GM12878 (cell line): Measurements from ENCODE around the gene MARCHF11. TPM values are rescaled to one million over a fixed set of nuclear protein-coding genes. Genes with fewer than 3 reads are reported as not detected.

Experiments used
- ATAC-seq: fragments of 200-7000 bp; cut with Tn5 transposase; 3 replicates; pipeline ENCODE4 v1.9.1; 2020; ENCODE audit warnings: mild to moderate bottlenecking, moderate library complexity
- BruUV-seq: library from RNA; stranded (reverse); fragments of 400-500 nt; replicated peaks from 2 replicates; lab custom pipeline; 2021; lab: Mats Ljungman, UMichigan
- CTCF ChIA-PET: fragments of 300-600 bp; sonication (Branson Sonifier 250); formaldehyde crosslinking; extraction: SDS; loops from one replicate; lab custom pipeline; 2021; ENCODE audit warnings: inconsistent platforms; lab: Yijun Ruan, JAX
- POLR2A ChIA-PET: fragments of 350-600 bp; formaldehyde crosslinking; extraction: SDS; loops from one replicate; lab custom pipeline; 2021; ENCODE audit warnings: inconsistent platforms; lab: Charles Lee
- RAD21 ChIA-PET: fragments of 300-600 bp; sonication (Branson Sonifier 250); formaldehyde crosslinking; loops from one replicate; lab custom pipeline; 2023; ENCODE audit warnings: antibody characterized with exemption; ENCODE audit not compliant: unreplicated experiment; lab: Charles Lee
- SMC1A ChIA-PET: fragments of 300-600 bp; sonication (Branson Sonifier 250); formaldehyde crosslinking; loops from one replicate; lab custom pipeline; 2023; ENCODE audit not compliant: unreplicated experiment, uncharacterized antibody; lab: Charles Lee
- DNase-seq: peaks from one replicate; pipeline ENCODE4 v3.0.0-alpha.2; 2011; ENCODE audit warnings: low read depth, low spot score
- FAIRE-seq: peaks from 3 replicates; lab custom pipeline; 2011; peaks lifted over from hg19 to GRCh38; lab: Jason Lieb, UNC
- H2AFZ ChIP-seq: 2 replicates; pipeline ENCODE4 v1.6.0; 2011; ENCODE audit warnings: low read depth, low read length, control low read depth; ENCODE audit not compliant: control insufficient read depth
- H3K27ac ChIP-seq: 2 replicates; pipeline ENCODE4 v1.5.1; 2011; ENCODE audit warnings: control low read depth; ENCODE audit not compliant: control insufficient read depth, insufficient read depth
- H3K27me3 ChIP-seq, 2 experiments: replicated peaks in 1 of 2; 2 replicates each; pipeline versions ENCODE4 v1.6.0 to v1.6.1; 2011; ENCODE audit warnings: low read length in 1 of 2; ENCODE audit not compliant: control insufficient read depth in 2 of 2, insufficient read depth in 2 of 2
- H3K36me3 ChIP-seq, 2 experiments: 2 replicates each; pipeline ENCODE4 v1.5.1; 2011; ENCODE audit warnings: low read length in 1 of 2; ENCODE audit not compliant: control insufficient read depth in 2 of 2, insufficient read depth in 2 of 2
- H3K4me1 ChIP-seq: 2 replicates; pipeline ENCODE4 v1.6.1; 2011; ENCODE audit warnings: mild to moderate bottlenecking, low read length, moderate library complexity, mixed read lengths; ENCODE audit not compliant: control insufficient read depth, insufficient read depth
- H3K4me2 ChIP-seq: 2 replicates; pipeline ENCODE4 v1.6.0; 2011; ENCODE audit warnings: control low read depth; ENCODE audit not compliant: control insufficient read depth, insufficient read depth
- H3K4me3 ChIP-seq: fragments of 200-600 bp; sonication (generic); 2 replicates; pipeline ENCODE4 v1.5.1; 2016
- H3K79me2 ChIP-seq: 2 replicates; pipeline ENCODE4 v1.6.0; 2011; ENCODE audit warnings: low read length; ENCODE audit not compliant: control insufficient read depth, insufficient read depth
- H3K9ac ChIP-seq: 2 replicates; pipeline ENCODE4 v1.8.0; 2011; ENCODE audit warnings: low read length, control low read depth, mixed read lengths; ENCODE audit not compliant: control insufficient read depth, insufficient read depth
- H3K9me3 ChIP-seq: replicated peaks from 3 replicates; pipeline ENCODE4 v1.5.1; 2011; ENCODE audit warnings: mild to moderate bottlenecking, low read length; ENCODE audit not compliant: control insufficient read depth, insufficient read depth
- H4K20me1 ChIP-seq: 2 replicates; pipeline ENCODE4 v1.6.0; 2011; ENCODE audit not compliant: control insufficient read depth, insufficient read depth
- BHLHE40 ChIP-seq, 2 experiments: fragments of 450-650 bp in 1 of 2; IDR thresholded peaks; 2 replicates each; pipeline ENCODE4 v1.6.1; 2011 to 2017; ENCODE audit warnings: low read depth in 2 of 2, borderline replicate concordance in 1 of 2, improper control_type of control experiment in 1 of 2, low read length in 1 of 2, mild to moderate bottlenecking in 1 of 2
- CBX3 ChIP-seq: fragments of 200-600 bp; sonication (generic); IDR thresholded peaks from 2 replicates; pipeline ENCODE4 v1.6.1; 2016; ENCODE audit warnings: low read depth, borderline replicate concordance
- CHD2 ChIP-seq: IDR thresholded peaks from 2 replicates; pipeline ENCODE4 v1.6.1; 2011; ENCODE audit warnings: low read depth, low read length, improper control_type of control experiment, borderline replicate concordance
- DPF2 ChIP-seq: fragments of 450-650 bp; IDR thresholded peaks from 2 replicates; pipeline ENCODE4 v1.6.1; 2017; ENCODE audit warnings: mild to moderate bottlenecking
- ESRRA ChIP-seq: IDR thresholded peaks from 2 replicates; pipeline ENCODE4 v1.6.1; 2012; ENCODE audit warnings: mild to moderate bottlenecking, low read length, improper control_type of control experiment
- FOXK2 ChIP-seq: fragments of 450-650 bp; IDR thresholded peaks from 2 replicates; pipeline ENCODE4 v1.6.1; 2017; ENCODE audit warnings: mild to moderate bottlenecking, moderate library complexity
- MEF2A ChIP-seq: IDR thresholded peaks from 2 replicates; pipeline ENCODE4 v1.6.1; 2011; ENCODE audit warnings: low read depth, mild to moderate bottlenecking, low read length, moderate library complexity; ENCODE audit not compliant: insufficient read depth
- PML ChIP-seq: IDR thresholded peaks from 2 replicates; pipeline ENCODE4 v1.6.1; 2012; ENCODE audit warnings: low read length, inconsistent platforms
- RAD51 ChIP-seq: fragments of 450-650 bp; IDR thresholded peaks from 2 replicates; pipeline ENCODE4 v1.6.1; 2016; ENCODE audit warnings: moderate library complexity, mild to moderate bottlenecking, inconsistent platforms
- RB1 ChIP-seq: fragments of 450-650 bp; formaldehyde crosslinking; IDR thresholded peaks from 2 replicates; pipeline ENCODE4 v1.6.1; 2017; ENCODE audit warnings: mild to moderate bottlenecking, borderline replicate concordance
- RFX5 ChIP-seq: IDR thresholded peaks from 2 replicates; pipeline ENCODE4 v1.6.1; 2011; ENCODE audit warnings: low read depth, low read length, improper control_type of control experiment
- SPI1 ChIP-seq: IDR thresholded peaks from 2 replicates; pipeline ENCODE4 v1.6.1; 2011; ENCODE audit warnings: low read depth, mild to moderate bottlenecking, low read length, moderate library complexity, borderline replicate concordance; ENCODE audit not compliant: insufficient read depth
- SREBF1 ChIP-seq: IDR thresholded peaks from 2 replicates; pipeline ENCODE4 v1.6.1; 2012; ENCODE audit warnings: mild to moderate bottlenecking, low read length
- SUPT20H ChIP-seq: IDR thresholded peaks from 2 replicates; pipeline ENCODE4 v1.6.1; 2011; ENCODE audit warnings: low read depth, mild to moderate bottlenecking, low read length, moderate library complexity, borderline replicate concordance; ENCODE audit not compliant: control insufficient read depth
- SUZ12 ChIP-seq: fragments of 200-600 bp; sonication (generic); IDR thresholded peaks from one replicate; pipeline ENCODE4 v1.6.1; 2018; ENCODE audit warnings: antibody characterized with exemption, mild to moderate bottlenecking; ENCODE audit not compliant: unreplicated experiment
- ZNF217 ChIP-seq: fragments of 450-650 bp; IDR thresholded peaks from 2 replicates; pipeline ENCODE4 v1.6.1; 2017; ENCODE audit warnings: antibody characterized with exemption, mild to moderate bottlenecking
- WGBS: methylation state at CpG from one replicate; pipeline ENCODE4 v1.1.6; 2016; ENCODE audit warnings: low lambda C conversion rate; ENCODE audit not compliant: insufficient replicate concordance, insufficient coverage; ENCODE audit errors: missing lambda C conversion rate; 5-methylcytosine and 5-hydroxymethylcytosine counted together
- in situ Hi-C: fragments of 300-500 bp; cut with MboI; formaldehyde crosslinking; loops from 9 replicates; pipeline ENCODE4 v1.14.3; 2018; ENCODE audit warnings: mixed read lengths
- intact Hi-C: fragments of 100-400 bp; cut with micrococcal nuclease; formaldehyde crosslinking; loops from one replicate; pipeline ENCODE4 v1.14.2; 2022; ENCODE audit not compliant: unreplicated experiment
- polyA plus RNA-seq, 11 experiments: library from polyadenylated mRNA; depleted of rRNA in 4 of 11; unstranded in 6 of 11; stranded (reverse) in 5 of 11; fragments of >200 nt; fragmentation: Nextera tagmentation in 4 of 11; fragmentation: Illumina TruSeq in 1 of 11; extraction: Ambion mirVana in 4 of 11; extraction: Trizol in 1 of 11; gene quantifications; 1 replicate in 1 of 11; 2 replicates in 10 of 11; pipeline versions ENCODE4 v1.2.1 to v1.2.3, GENCODE V29; 2011 to 2016; ENCODE audit warnings: inconsistent platforms in 2 of 11, missing spikeins in 2 of 11, low read depth in 1 of 11
- total RNA-seq, 4 experiments: library from RNA; depleted of rRNA in 3 of 4; stranded (reverse); fragments of >200 nt in 3 of 4; fragmentation: Illumina TruSeq in 1 of 4; extraction: Trizol in 1 of 4; gene quantifications; 2 replicates each; pipeline versions ENCODE4 v1.2.1 to v1.2.3, GENCODE V29; 2013 to 2021
- TF ChIP-seq, protein P1 (sequence below): fragments of 450-650 bp; formaldehyde crosslinking; IDR thresholded peaks from 2 replicates; pipeline ENCODE4 v1.4.0; 2022; ENCODE audit warnings: mild to moderate bottlenecking, moderate library complexity
- TF ChIP-seq, protein P2 (sequence below): fragments of 450-650 bp; IDR thresholded peaks from 2 replicates; pipeline ENCODE4 v1.6.1; 2017; ENCODE audit warnings: mild to moderate bottlenecking
- TF ChIP-seq, protein P3 (sequence below): fragments of 150-350 bp; IDR thresholded peaks from 2 replicates; pipeline ENCODE4 v1.6.1; 2014; ENCODE audit warnings: mild to moderate bottlenecking, low read depth, low read length

Gene MARCHF11
- total and polyA plus RNA-seq, 10 of the 15 experiments (the other 5 are each of a cell fraction or from before 2014, with no cell fraction given) = 0.26 TPM; not detected in 9

DNA sequence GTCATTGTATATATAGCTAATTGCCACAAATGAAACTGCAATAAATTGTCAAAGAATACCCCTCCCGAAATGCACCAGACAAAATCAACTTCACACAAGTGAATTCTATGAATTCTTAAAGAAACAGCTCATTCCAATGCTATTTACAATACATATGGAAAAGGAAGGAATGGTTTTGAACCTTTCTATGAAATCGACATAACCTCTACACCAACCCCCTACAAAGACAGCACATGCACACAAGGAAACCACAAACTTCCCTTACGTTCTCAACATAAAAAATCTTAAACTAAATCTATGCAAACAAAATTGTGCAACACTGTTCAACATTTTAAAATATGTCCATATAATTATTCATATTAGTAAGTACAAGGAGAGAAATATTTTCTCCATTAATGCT lies 39.2 kb downstream of the MARCHF11 start:
- H3K4me2 ChIP-seq = no peak overlapping the region
- no peaks in the 10 kb centered on the region for H3K4me1 ChIP-seq
- no peak for FAIRE-seq
- CTCF ChIA-PET = no interaction called here
- intact Hi-C loops = no loop called here
- H4K20me1 ChIP-seq = no peaks in the 10 kb centered on the region
- no peaks in the 10 kb centered on the region for H3K79me2 ChIP-seq
- no peak overlapping the region for H3K4me3 ChIP-seq
- DNase-seq = no peak
- BruUV-seq = no TSS peak
- no peaks in the 10 kb centered on the region for H3K27me3 ChIP-seq
- in situ Hi-C loops = no loop called here
- no peak overlapping the region for H3K27ac ChIP-seq
- WGBS = 3% methylated on average over 3 of the region's 3 CpGs
- POLR2A ChIA-PET = no interaction called here
- no peak overlapping the region for H2AFZ ChIP-seq
- RAD21 ChIA-PET = no interaction called here
- no peak overlapping the region for H3K9ac ChIP-seq
- ATAC-seq = no peak
- no peaks in the 10 kb centered on the region for H3K9me3 ChIP-seq
- SMC1A ChIA-PET = no interaction called here
- no peaks in the 10 kb centered on the region for H3K36me3 ChIP-seq
- TF ChIP-seq RAD51 (no peak), SUZ12 (no peak), CHD2 (no peak), RFX5 (no peak), ZNF217 (no peak), SPI1 (no peak), FOXK2 (no peak), MEF2A (no peak), CBX3 (no peak), SREBF1 (no peak), SUPT20H (no peak), BHLHE40 (IDR thresholded peaks at IDR 0.05; ENCODE audit: borderline replicate concordance in 1 of 2, low read depth in 2 of 2, low read length in 1 of 2) (no peak), RB1 (no peak), PML (no peak), ESRRA (no peak), DPF2 (no peak)
- TF ChIP-seq, protein P1, sequence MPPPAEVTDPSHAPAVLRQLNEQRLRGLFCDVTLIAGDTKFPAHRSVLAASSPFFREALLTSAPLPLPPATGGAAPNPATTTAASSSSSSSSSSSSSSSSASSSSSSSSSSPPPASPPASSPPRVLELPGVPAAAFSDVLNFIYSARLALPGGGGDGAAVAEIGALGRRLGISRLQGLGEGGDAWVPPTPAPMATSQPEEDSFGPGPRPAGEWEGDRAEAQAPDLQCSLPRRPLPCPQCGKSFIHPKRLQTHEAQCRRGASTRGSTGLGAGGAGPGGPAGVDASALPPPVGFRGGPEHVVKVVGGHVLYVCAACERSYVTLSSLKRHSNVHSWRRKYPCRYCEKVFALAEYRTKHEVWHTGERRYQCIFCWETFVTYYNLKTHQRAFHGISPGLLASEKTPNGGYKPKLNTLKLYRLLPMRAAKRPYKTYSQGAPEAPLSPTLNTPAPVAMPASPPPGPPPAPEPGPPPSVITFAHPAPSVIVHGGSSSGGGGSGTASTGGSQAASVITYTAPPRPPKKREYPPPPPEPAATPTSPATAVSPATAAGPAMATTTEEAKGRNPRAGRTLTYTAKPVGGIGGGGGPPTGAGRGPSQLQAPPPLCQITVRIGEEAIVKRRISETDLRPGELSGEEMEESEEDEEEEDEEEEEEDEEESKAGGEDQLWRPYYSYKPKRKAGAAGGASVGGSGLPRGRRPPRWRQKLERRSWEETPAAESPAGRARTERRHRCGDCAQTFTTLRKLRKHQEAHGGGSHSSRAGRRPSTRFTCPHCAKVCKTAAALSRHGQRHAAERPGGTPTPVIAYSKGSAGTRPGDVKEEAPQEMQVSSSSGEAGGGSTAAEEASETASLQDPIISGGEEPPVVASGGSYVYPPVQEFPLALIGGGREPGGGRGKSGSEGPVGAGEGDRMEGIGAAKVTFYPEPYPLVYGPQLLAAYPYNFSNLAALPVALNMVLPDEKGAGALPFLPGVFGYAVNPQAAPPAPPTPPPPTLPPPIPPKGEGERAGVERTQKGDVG (CRISPR knock-in tag) = no peak
- TF ChIP-seq, protein P2, sequence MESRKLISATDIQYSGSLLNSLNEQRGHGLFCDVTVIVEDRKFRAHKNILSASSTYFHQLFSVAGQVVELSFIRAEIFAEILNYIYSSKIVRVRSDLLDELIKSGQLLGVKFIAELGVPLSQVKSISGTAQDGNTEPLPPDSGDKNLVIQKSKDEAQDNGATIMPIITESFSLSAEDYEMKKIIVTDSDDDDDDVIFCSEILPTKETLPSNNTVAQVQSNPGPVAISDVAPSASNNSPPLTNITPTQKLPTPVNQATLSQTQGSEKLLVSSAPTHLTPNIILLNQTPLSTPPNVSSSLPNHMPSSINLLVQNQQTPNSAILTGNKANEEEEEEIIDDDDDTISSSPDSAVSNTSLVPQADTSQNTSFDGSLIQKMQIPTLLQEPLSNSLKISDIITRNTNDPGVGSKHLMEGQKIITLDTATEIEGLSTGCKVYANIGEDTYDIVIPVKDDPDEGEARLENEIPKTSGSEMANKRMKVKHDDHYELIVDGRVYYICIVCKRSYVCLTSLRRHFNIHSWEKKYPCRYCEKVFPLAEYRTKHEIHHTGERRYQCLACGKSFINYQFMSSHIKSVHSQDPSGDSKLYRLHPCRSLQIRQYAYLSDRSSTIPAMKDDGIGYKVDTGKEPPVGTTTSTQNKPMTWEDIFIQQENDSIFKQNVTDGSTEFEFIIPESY = no peak
- TF ChIP-seq, protein P3, sequence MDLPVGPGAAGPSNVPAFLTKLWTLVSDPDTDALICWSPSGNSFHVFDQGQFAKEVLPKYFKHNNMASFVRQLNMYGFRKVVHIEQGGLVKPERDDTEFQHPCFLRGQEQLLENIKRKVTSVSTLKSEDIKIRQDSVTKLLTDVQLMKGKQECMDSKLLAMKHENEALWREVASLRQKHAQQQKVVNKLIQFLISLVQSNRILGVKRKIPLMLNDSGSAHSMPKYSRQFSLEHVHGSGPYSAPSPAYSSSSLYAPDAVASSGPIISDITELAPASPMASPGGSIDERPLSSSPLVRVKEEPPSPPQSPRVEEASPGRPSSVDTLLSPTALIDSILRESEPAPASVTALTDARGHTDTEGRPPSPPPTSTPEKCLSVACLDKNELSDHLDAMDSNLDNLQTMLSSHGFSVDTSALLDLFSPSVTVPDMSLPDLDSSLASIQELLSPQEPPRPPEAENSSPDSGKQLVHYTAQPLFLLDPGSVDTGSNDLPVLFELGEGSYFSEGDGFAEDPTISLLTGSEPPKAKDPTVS = no peak
